Stimulated activated CD8-positive, alpha-beta memory T cell treated with anti-CD3 and anti-CD28 coated beads, Interleukin-15, amount 100 ng/mL, for 4 hours (primary cell): ENCODE data around the gene LRRN2.
"Not testable (repeated sequence)": the region's sequence is repeated elsewhere in the genome, so short reads cannot be mapped to it uniquely, and the experiment has no call there.

Experiments used
- DNase-seq, 2 donors: peaks; one replicate each; pipeline ENCODE4 v3.0.0-alpha.2; 2020; ENCODE audit warnings: low read depth in 2 of 2

The LRRN2 gene

GRCh38 chr1:204692325-204692840 lies 6.8 kb upstream of the LRRN2 start:
- no peak for DNase-seq

- not testable (repeated sequence) for DNase-seq
Observed at GRCh38 chr1:204691328-204691730, 5.8 kb upstream of the LRRN2 start.

- no peak for DNase-seq
Observed at GRCh38 chr1:204688776-204689175, 3.2 kb upstream of the LRRN2 start.

- no peak for DNase-seq
Observed at GRCh38 chr1:204688007-204688406, 2.5 kb upstream of the LRRN2 start.

GRCh38 chr1:204684571-204685235 lies 835 bp downstream of the LRRN2 start:
- DNase-seq = no peak

GRCh38 chr1:204684206-204684570 lies 1.4 kb downstream of the LRRN2 start:
- no peak for DNase-seq

- DNase-seq = no peak
Observed at GRCh38 chr1:204683284-204684205, 2.0 kb downstream of the LRRN2 start.

GRCh38 chr1:204680461-204680860 lies 5.1 kb downstream of the LRRN2 start:
- no peak for DNase-seq

- DNase-seq = no peak
Observed at GRCh38 chr1:204680051-204680450, 5.5 kb downstream of the LRRN2 start.

GRCh38 chr1:204678721-204679475 lies 6.6 kb downstream of the LRRN2 start:
- no peak for DNase-seq

- DNase-seq = no peak
Observed at GRCh38 chr1:204677864-204678263, 7.7 kb downstream of the LRRN2 start.

GRCh38 chr1:204676043-204676442 lies 9.5 kb downstream of the LRRN2 start:
- DNase-seq = no peak

GRCh38 chr1:204673909-204674649 lies 11.5 kb downstream of the LRRN2 start:
- DNase-seq = no peak

- no peak for DNase-seq
Observed at GRCh38 chr1:204673209-204673608, 12.3 kb downstream of the LRRN2 start.

GRCh38 chr1:204672482-204673121 lies 12.9 kb downstream of the LRRN2 start:
- no peak for DNase-seq

GRCh38 chr1:204672069-204672468 lies 13.5 kb downstream of the LRRN2 start:
- no peak for DNase-seq

- no peak for DNase-seq
Observed at GRCh38 chr1:204670152-204670927, 15.2 kb downstream of the LRRN2 start.

GRCh38 chr1:204669579-204669978 lies 16.0 kb downstream of the LRRN2 start:
- no peak for DNase-seq

- no peak for DNase-seq
Observed at GRCh38 chr1:204664384-204664651, 21.2 kb downstream of the LRRN2 start.

GRCh38 chr1:204663644-204664383 lies 21.7 kb downstream of the LRRN2 start:
- DNase-seq = no peak
